AG04450 (cell line): ENCODE data around the gene FAM163B. TPM values are rescaled to one million over a fixed set of nuclear protein-coding genes. Genes with fewer than 3 reads are reported as not detected.

Source experiments
- CTCF ChIA-PET: fragments of 300-600, 350-600 bp; formaldehyde crosslinking; extraction: SDS; loops from one replicate; lab custom pipeline; 2022; ENCODE audit warnings: antibody characterized with exemption, inconsistent platforms; lab: Charles Lee
- POLR2A ChIA-PET: fragments of 350-600 bp; formaldehyde crosslinking; extraction: SDS; loops from one replicate; lab custom pipeline; 2021; ENCODE audit warnings: antibody characterized with exemption, inconsistent platforms; lab: Yijun Ruan, JAX
- DNase-seq: peaks from one replicate; pipeline ENCODE4 v3.0.0-alpha.2; 2011; ENCODE audit warnings: low read depth, low spot score
- H3K27ac ChIP-seq: one replicate; pipeline ENCODE4 v1.5.1; 2012; ENCODE audit warnings: low read depth, low read length, control low read depth
- H3K27me3 ChIP-seq: one replicate; pipeline ENCODE4 v1.6.0; 2012; ENCODE audit warnings: low read length; ENCODE audit not compliant: control insufficient read depth, insufficient read depth
- H3K4me3 ChIP-seq: 2 replicates; pipeline ENCODE4 v1.5.1; 2011; ENCODE audit warnings: mild to moderate bottlenecking, low read depth, low read length, control low read depth
- H3K9me3 ChIP-seq: 2 replicates; pipeline ENCODE4 v1.5.1; 2012; ENCODE audit warnings: low read length; ENCODE audit not compliant: control insufficient read depth, insufficient read depth
- CTCF ChIP-seq: IDR thresholded peaks from 2 replicates; pipeline ENCODE4 v1.5.1; 2011; ENCODE audit warnings: low read depth, low read length, control low read depth, inconsistent platforms
- polyA plus RNA-seq: library from polyadenylated mRNA; depleted of rRNA; stranded (reverse); fragments of >200 nt; gene quantifications from 2 replicates; pipeline ENCODE4 v1.2.3, GENCODE V29; 2011

Gene FAM163B
- polyA plus RNA-seq, 1 experiment, result not detected

GRCh38 chr9:133589454-133590227 lies 19.5 kb downstream of the FAM163B start:
- Histone ChIP-seq H3K9me3 (peaks cover 17% of the 10 kb centered on the region), H3K27me3 (peaks cover 22% of the 10 kb centered on the region), H3K27ac (no peak overlapping the region), H3K4me3 (no peak overlapping the region)
- CTCF ChIA-PET, result no interaction called here
- peak; percentile 33; the same call in 1 of the 2 replicates for TF ChIP-seq CTCF
- POLR2A ChIA-PET, result no interaction called here
- DNase-seq, result no peak

GRCh38 chr9:133587466-133587865 lies 21.7 kb downstream of the FAM163B start:
- ChIA-PET POLR2A (no interaction called here), CTCF (no interaction called here)
- Histone ChIP-seq H3K9me3 (peaks cover 17% of the 10 kb centered on the region), H3K4me3 (no peak overlapping the region), H3K27me3 (peaks cover 44% of the 10 kb centered on the region), H3K27ac (no peak overlapping the region)
- no peak for DNase-seq
- TF ChIP-seq CTCF, result no peak

- CTCF ChIA-PET, result no interaction called here
- TF ChIP-seq CTCF, result no peak
- H3K27ac ChIP-seq, result no peak overlapping the region
- DNase-seq, result no peak
- peaks cover 44% of the 10 kb centered on the region for H3K27me3 ChIP-seq
- POLR2A ChIA-PET, result no interaction called here
- H3K4me3 ChIP-seq, result no peak overlapping the region
- H3K9me3 ChIP-seq, result peaks cover 17% of the 10 kb centered on the region
These were observed 22.1 kb downstream of the FAM163B start for GRCh38 chr9:133587051-133587450.

GRCh38 chr9:133585481-133586351 lies 23.5 kb downstream of the FAM163B start:
- Histone ChIP-seq H3K9me3 (peaks cover 17% of the 10 kb centered on the region), H3K27me3 (peaks cover 46% of the 10 kb centered on the region), H3K27ac (no peak overlapping the region), H3K4me3 (no peak overlapping the region)
- ChIA-PET POLR2A (no interaction called here), CTCF (no interaction called here)
- DNase-seq, result no peak
- no peak for TF ChIP-seq CTCF
